NCI-H1092 (cell line): ENCODE data around the gene TLE4.
"Not testable (repeated sequence)": the region's sequence is repeated elsewhere in the genome, so short reads cannot be mapped to it uniquely, and the experiment has no call there.

Experiments used
- DNase-seq: peaks from one replicate; lab custom pipeline; 2025; lab: John Stamatoyannopoulos, UW

The TLE4 gene

GRCh38 chr9:79736051-79736450 lies 164.3 kb downstream of the TLE4 start:
- DNase-seq: no peak

GRCh38 chr9:79741381-79741780 lies 169.6 kb downstream of the TLE4 start:
- DNase-seq: no peak

- DNase-seq: no peak
Observed at GRCh38 chr9:79742110-79742721, 170.5 kb downstream of the TLE4 start.

- DNase-seq: no peak
Observed at GRCh38 chr9:79744521-79744920, 172.8 kb downstream of the TLE4 start.

- DNase-seq: no peak
Observed at GRCh38 chr9:79745752-79746336, 174.1 kb downstream of the TLE4 start.

GRCh38 chr9:79751895-79752466 lies 180.2 kb downstream of the TLE4 start:
- not testable (repeated sequence) for DNase-seq

- no peak for DNase-seq
Observed at GRCh38 chr9:79756414-79756813, 184.6 kb downstream of the TLE4 start.

- DNase-seq: no peak
Observed at GRCh38 chr9:79757074-79757473, 185.3 kb downstream of the TLE4 start.

GRCh38 chr9:79757881-79758669 lies 186.3 kb downstream of the TLE4 start:
- no peak for DNase-seq

- no peak for DNase-seq
Observed at GRCh38 chr9:79759460-79759859, 187.7 kb downstream of the TLE4 start.

GRCh38 chr9:79762070-79762469 lies 190.3 kb downstream of the TLE4 start:
- no peak for DNase-seq

GRCh38 chr9:79763671-79764285 lies 192.0 kb downstream of the TLE4 start:
- no peak for DNase-seq

GRCh38 chr9:79764374-79764773 lies 192.6 kb downstream of the TLE4 start:
- DNase-seq: no peak

- no peak for DNase-seq
Observed at GRCh38 chr9:79765466-79765865, 193.7 kb downstream of the TLE4 start.

GRCh38 chr9:79766091-79766490 lies 194.3 kb downstream of the TLE4 start:
- no peak for DNase-seq

GRCh38 chr9:79768194-79768593 lies 196.4 kb downstream of the TLE4 start:
- DNase-seq: no peak

- DNase-seq: no peak
Observed at GRCh38 chr9:79769476-79770275, 197.9 kb downstream of the TLE4 start.

- DNase-seq: no peak
Observed at GRCh38 chr9:79774356-79774755, 202.6 kb downstream of the TLE4 start.
